Loucy (cell line): Measurements from ENCODE around the gene STK32C.
"Not testable (repeated sequence)": the region's sequence is repeated elsewhere in the genome, so short reads cannot be mapped to it uniquely, and the experiment has no call there.

Experiments
- CTCF ChIP-seq: fragments of 200-600 bp; sonication (generic); conservative IDR thresholded peaks from 2 replicates; pipeline ENCODE4 v1.5.1; 2014; ENCODE audit warnings: mild to moderate bottlenecking, antibody characterized with exemption, low read length
- EZH2phosphoT487 ChIP-seq: fragments of 200-600 bp; IDR thresholded peaks from 2 replicates; pipeline ENCODE4 v1.6.1; 2018; ENCODE audit warnings: antibody characterized with exemption, mild to moderate bottlenecking, moderate library complexity, borderline replicate concordance

- not testable (repeated sequence) for TF ChIP-seq EZH2phosphoT487, CTCF
Observed at GRCh38 chr10:132160231-132160630, 147.5 kb downstream of the STK32C start.
